Measurements from ENCODE around the gene ZNF488.

Gene ZNF488

DNA sequence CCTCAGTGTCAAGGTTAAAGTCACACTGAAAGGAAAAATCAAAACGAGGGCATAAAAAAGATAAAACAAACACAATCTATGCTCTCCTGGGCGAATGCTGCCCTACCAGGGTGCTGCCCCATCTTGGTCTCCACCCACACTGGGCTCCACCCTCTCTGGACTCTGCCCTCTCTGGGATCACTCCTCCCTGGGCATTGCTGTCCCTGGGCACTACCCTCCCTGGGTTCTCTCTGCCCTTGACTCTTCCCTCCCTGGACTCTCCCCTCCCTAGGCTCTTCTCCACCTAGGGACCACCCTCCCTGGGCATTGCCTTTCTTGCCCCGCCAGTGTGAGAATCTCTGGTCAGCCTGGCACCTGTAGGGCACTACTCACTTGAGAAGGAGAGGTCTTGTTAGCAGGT lies 53.3 kb downstream of the ZNF488 start:
- no peak for DNase-seq (ENCODE audit: low read depth, low spot score)

DNA sequence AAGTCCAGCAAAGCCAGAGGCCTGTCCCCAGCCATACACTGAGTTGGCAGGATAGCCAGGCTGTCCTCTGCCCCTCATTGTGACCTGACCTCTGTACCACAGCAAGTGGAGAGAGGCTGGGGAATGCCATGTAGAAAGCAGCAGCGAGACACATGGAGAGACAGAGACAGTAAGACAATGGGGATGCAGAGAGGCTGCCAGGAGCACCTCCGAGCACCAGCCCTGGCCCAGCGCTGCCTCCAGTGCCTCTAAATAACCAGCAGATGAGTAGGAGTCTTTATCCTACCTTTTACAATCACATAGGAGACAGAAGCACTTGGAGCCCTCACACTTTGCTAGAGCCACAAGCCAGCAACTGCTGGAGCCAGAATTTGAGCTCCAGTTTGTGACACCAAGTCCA lies 53.7 kb downstream of the ZNF488 start:
- no peak for DNase-seq (ENCODE audit: low read depth, low spot score)

DNA sequence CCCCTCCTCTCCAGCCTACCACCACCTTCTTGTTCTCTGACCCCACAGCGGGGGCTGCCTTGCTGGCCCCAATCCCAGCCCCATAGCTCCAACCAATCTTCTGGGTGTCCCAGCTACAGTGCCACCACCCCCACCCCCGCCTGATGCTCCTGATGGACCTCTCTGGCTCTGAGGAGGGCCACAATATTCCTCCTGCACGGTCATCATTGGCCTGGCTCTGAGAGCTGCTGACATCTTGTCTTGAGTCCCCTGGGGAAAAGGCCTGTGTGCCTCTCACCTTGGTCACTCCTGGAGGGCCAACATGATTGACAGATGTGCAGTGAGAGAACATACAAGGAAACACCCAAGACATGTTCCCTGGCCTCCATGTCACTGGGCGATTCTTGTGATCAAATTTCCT lies 54.2 kb downstream of the ZNF488 start:
- DNase-seq (ENCODE audit: low read depth, low spot score) = no peak

DNA sequence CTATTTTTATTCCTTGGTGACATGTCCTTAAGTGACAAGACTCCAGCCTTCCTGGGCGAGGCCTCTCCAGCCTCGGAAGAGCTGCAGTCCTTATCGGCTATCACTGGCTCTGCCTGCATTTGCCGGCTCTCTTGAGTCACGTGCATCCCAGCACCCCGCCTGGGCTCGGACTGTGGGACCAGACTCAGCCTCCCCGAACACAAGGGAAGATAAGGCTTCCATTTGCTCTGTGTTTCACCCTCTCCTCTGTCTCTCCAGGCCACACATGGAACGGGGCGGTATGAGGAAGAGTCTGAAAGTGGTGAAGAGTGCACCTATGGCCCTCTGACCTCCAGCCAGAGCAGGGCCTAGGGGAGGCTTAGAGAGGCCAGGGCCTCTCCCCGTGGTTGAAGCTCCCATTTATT lies 57.2 kb downstream of the ZNF488 start:
- DNase-seq (ENCODE audit: low read depth, low spot score) = no peak

DNA sequence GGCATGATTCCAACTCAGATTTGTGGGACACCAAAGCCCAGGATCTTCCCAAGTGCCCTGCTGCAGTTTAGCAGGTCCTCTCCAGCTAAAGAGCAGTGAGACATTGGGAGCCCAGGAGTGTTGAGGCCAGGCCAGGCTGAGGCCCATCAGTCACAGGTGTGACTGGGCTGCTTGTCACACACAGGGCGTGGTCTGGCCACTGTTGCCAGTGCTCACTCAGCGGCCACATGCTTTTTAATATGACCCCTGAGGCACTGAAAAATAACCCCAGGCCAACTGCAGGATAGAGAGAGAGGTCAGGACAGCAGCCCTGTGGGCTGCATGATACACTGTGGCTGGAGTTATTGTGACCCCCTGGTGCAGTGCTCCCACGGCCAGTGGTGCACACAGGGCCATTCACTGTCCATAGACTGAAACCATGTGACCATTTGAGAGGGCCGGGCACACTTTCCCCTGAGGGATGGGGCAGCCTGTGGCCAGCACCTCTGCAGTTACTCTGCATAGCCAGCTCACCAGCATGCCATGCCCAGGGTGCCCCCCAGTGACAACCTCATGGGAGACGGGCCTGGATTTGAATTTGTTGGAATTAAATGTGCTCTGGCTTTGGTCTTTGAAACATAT lies 57.7 kb downstream of the ZNF488 start:
- DNase-seq (ENCODE audit: low read depth, low spot score) = no peak

DNA sequence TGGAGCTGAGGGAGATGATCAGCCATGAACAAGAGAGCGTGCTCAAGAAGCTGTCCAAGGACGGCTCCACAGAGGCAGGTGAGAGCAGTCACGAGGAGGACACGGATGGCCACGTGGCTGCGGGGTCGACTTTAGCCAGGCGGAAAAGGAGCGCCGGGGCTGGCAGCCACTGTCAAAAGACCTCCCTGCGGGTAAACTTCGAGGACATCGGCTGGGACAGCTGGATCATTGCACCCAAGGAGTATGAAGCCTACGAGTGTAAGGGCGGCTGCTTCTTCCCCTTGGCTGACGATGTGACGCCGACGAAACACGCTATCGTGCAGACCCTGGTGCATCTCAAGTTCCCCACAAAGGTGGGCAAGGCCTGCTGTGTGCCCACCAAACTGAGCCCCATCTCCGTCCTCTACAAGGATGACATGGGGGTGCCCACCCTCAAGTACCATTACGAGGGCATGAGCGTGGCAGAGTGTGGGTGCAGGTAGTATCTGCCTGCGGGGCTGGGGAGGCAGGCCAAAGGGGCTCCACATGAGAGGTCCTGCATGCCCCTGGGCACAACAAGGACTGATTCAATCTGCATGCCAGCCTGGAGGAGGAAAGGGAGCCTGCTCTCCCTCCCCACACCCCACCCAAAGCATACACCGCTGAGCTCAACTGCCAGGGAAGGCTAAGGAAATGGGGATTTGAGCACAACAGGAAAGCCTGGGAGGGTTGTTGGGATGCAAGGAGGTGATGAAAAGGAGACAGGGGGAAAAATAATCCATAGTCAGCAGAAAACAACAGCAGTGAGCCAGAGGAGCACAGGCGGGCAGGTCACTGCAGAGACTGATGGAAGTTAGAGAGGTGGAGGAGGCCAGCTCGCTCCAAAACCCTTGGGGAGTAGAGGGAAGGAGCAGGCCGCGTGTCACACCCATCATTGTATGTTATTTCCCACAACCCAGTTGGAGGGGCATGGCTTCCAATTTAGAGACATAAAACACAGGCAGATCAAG lies 58.5 kb downstream of the ZNF488 start:
- no peak for DNase-seq (ENCODE audit: low read depth, low spot score)

DNA sequence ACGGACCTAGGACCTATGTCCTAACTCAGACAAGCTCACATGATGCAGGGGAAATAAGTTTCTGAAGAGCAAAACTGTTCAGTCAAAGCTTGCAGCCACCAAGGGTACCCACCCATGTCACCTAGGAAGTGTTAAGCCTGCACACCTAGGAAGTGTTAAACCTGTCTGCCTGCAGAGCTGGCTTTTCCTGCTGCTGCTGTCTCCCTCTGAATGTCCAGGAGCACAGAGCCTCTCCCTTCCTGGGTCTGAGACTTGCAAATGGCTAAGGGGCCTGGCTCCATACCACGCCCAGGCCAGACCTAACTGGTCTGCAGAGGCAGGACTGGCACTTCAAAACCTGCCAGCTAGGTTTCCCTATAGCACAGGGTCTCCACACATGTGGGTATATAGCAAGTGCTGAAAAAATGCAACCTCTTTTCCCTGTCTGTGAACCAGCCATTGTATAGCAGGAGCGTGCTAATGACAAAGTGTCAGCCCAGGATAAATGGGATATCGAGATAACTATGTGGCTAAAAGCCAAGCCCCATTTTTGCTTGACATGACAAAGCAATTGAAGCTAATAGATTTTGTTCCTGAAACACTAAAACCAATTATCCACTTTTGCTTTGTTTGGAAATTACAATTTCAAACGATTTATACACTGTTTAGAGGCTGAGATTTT lies 60.3 kb downstream of the ZNF488 start:
- no peak for DNase-seq (ENCODE audit: low read depth, low spot score)

DNA sequence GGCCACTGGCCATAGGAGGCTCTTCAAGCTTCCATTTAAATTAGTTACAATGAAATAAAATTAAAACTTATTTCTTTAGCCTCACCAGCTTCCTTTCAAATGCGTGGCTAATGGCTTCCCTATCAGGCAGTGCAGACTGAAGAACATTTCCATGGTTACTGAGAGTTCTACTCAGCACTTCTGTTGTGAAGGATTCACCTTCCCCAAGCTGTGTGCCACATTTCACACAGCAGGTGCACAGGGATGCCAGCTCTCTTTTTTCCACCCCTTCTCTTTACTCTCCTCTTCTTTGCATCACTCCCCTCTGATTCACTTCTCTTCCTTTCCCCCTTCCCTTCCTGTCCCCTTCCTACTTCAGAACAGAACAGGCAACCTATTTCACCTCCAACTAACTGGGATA lies 61.0 kb downstream of the ZNF488 start:
- DNase-seq (ENCODE audit: low read depth, low spot score) = no peak

DNA sequence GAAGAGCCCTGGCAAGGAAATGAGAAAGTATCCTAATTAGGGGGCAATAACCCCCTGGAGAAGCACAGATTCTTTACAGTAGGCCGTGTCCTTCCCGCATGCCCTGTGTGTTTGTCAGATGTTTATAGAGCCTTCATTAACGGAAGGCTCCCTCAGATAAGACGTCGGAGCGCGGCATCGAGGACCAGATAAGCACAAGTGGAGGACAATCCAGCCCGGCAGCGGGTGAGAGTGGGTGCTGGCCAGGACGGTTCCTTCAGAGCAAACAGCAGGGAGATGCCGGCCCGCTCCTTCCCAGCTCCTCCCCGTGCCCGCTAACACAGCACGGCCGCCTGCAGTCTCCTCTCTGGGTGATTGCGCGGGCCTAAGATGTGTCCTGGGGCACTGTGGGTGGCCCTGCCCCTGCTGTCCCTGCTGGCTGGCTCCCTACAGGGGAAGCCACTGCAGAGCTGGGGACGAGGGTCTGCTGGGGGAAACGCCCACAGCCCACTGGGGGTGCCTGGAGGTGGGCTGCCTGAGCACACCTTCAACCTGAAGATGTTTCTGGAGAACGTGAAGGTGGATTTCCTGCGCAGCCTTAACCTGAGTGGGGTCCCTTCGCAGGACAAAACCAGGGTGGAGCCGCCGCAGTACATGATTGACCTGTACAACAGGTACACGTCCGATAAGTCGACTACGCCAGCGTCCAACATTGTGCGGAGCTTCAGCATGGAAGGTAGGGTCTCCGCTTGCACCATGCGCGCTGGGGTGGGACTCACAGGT lies 61.6 kb downstream of the ZNF488 start, which contains the start of gene GDF2:
Gene GDF2, plus strand, starts transcription at position 155 of the 762 bp plus-strand sequence. Its CDS starts 215 bp downstream, at position 370.
- DNase-seq (ENCODE audit: low read depth, low spot score) = no peak

DNA sequence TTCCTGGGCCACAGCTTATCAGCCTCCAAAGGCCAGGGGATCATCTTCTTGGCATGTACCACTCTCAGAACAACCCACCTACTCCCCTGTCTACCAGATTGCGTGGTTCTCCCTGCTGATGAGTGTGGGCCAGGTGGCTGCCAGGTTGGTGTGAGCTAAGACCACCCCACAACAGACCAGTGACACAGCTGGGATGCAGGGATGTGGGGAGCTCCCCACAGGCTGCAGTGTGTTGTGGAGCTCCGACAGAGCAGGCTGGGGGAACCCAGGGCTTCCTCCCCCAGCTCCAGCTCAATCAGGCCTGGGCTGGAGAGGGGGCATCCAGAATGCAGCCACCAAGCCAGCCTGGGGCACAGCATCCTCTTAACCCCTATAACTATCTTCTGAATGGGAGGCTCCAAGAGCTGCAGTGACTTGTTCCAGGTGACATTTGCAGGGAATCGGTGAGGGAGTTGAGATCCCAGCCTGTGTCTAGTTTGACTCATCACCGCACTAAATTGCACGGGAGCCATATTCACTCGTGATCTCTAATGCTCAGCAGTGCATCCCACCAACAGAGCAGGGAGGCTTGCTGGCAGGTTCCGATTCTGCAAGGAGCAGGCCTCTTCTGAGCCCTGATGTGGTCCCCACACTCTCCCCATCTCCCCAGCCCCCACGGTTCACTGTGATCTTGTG lies 62.4 kb downstream of the ZNF488 start:
- DNase-seq (ENCODE audit: low read depth, low spot score) = no peak

DNA sequence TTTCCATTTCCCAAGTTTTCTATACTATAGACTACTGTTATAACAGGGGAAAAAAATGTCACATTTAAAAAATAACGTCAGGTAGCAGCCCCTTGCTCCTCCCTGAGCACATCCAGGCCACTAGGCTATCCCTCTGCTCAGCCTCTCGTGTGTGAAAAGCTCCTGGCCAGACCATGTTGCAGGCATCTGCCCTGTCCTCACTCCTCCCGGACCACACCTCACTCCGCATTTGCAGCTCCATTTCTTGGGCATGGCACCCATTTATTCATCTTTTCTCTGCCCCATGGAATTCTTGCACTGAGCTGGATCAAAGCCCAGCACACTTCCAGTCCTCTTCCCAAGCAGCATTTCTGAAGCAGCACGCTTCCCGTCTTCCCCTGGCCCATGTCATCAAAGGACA lies 63.3 kb downstream of the ZNF488 start:
- DNase-seq (ENCODE audit: low read depth, low spot score) = no peak

DNA sequence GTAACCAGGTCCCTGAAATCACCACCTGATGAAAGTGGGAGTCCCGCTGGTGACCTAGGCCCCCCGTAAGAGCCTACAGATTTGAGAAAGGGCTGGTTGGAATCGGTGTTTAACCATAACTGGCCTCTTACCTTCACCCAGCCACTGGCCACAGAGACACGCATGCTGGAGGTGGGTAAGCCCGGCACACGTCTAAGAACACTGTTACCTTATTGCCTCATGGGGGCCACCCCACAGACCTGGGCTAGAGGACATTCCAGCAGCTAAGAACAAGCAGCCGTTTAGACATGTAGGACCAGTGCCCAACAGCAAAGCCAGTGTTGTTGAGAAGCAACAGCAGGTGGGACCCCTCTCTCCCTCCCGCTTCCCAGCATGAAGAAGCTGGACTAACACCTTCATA lies 64.3 kb downstream of the ZNF488 start:
- DNase-seq (ENCODE audit: low read depth, low spot score) = no peak

DNA sequence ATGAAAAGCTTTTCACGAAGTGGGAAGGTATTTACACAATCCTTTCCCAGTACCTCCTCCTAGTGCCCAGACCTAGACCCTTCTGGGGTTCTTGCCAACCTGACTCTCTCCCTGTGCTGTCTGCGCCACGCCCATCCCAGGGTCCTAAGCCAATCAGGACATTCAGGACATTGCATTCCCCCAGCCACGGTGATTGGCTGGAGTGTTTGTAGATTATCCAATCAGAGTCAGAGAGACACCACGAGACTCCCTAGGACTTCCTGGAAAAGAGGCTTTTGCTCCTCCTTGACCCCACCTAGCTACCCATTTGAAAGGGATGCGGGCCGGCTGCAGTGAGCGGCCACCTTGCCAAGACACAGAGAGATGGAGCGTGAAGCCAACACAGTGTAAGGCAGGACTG lies 65.4 kb downstream of the ZNF488 start:
- DNase-seq (ENCODE audit: low read depth, low spot score) = no peak

DNA sequence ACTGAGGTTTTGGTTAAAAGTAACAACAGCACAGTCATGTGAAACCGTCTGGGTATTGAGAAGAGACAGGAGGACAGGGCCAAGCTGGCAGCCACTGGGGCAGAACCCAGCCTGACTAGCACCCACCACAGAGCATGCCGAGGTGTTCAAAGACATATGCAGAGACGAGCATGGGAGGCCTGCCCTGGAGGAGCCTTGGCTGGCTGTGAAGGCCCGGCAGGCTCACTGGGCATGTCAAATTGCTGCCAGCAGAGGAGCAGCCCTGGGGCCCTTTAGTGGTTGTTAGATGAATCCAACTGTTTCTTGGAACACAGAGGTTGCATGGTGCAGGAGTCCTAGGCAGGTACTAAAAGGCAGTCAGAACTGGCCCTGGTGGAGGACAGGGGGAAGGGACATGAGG lies 66.8 kb downstream of the ZNF488 start:
- DNase-seq (ENCODE audit: low read depth, low spot score) = no peak

DNA sequence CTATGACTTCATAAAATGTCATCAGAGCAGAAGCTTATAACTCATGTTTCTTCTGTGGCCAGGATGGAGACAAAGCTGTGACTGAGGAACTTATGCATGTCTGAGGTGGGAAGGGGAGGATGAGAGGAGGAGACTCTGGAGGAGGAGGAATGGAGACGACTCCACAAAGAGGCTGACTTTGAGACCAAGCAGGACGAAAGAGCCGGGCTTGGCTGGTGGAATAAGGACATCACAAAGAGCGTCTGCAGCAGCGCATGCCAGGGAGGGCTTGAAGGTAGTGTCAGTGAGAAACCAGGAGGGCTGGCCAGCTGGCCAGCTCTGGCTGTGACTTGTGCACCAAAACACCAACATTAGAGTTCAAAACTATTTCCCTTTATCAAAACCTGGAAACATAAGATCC lies 68.0 kb downstream of the ZNF488 start:
- DNase-seq (ENCODE audit: low read depth, low spot score) = no peak
